H9 (cell line): ENCODE results near the gene DTWD1. TPM values are rescaled to one million over a fixed set of nuclear protein-coding genes. Genes with fewer than 3 reads are reported as not detected.

ENCODE experiments used
- DNase-seq: peaks from one replicate; pipeline ENCODE4 v3.0.0-alpha.2; 2017
- H2AFZ ChIP-seq: one replicate; pipeline ENCODE4 v1.6.1; 2013; ENCODE audit warnings: mild to moderate bottlenecking, low read length, control low read depth, moderate library complexity
- H2AK5ac ChIP-seq: 2 replicates; pipeline ENCODE4 v1.6.1; 2013; ENCODE audit warnings: low read length, control low read depth, mixed read lengths; ENCODE audit not compliant: insufficient read length
- H2BK120ac ChIP-seq: one replicate; pipeline ENCODE4 v1.6.1; 2013; ENCODE audit warnings: low read depth, mild to moderate bottlenecking, low read length, control low read depth, inconsistent platforms; ENCODE audit not compliant: poor library complexity, severe bottlenecking
- H2BK12ac ChIP-seq: 2 replicates; pipeline ENCODE4 v1.6.1; 2013; ENCODE audit warnings: low read length, control low read depth, mixed read lengths, low read depth; ENCODE audit not compliant: insufficient read length
- H2BK15ac ChIP-seq: 2 replicates; pipeline ENCODE4 v1.6.1; 2013; ENCODE audit warnings: low read depth, low read length, control low read depth
- H2BK20ac ChIP-seq: one replicate; pipeline ENCODE4 v1.6.1; 2013; ENCODE audit warnings: low read depth, mild to moderate bottlenecking, low read length, control low read depth, inconsistent platforms; ENCODE audit not compliant: poor library complexity, severe bottlenecking
- H2BK5ac ChIP-seq: 2 replicates; pipeline ENCODE4 v1.6.1; 2013; ENCODE audit warnings: low read length, control low read depth, mixed read lengths; ENCODE audit not compliant: insufficient read length
- H3K14ac ChIP-seq: 2 replicates; pipeline ENCODE4 v1.6.1; 2013; ENCODE audit warnings: low read length, control low read depth; ENCODE audit not compliant: insufficient read depth
- H3K18ac ChIP-seq: 2 replicates; pipeline ENCODE4 v1.6.1; 2013; ENCODE audit warnings: low read depth, mild to moderate bottlenecking, mixed read lengths, low read length, control low read depth; ENCODE audit not compliant: insufficient read length
- H3K23ac ChIP-seq: 2 replicates; pipeline ENCODE4 v1.6.1; 2013; ENCODE audit warnings: low read length, control low read depth, mixed read lengths, low read depth; ENCODE audit not compliant: insufficient read length
- H3K23me2 ChIP-seq: 2 replicates; pipeline ENCODE4 v1.6.1; 2013; ENCODE audit warnings: low read depth, mild to moderate bottlenecking, mixed read lengths, low read length, control low read depth; ENCODE audit not compliant: insufficient read length, poor library complexity, severe bottlenecking
- H3K27ac ChIP-seq: 2 replicates; pipeline ENCODE4 v1.5.1; 2013; ENCODE audit warnings: low read length, control low read depth, mixed read lengths, low read depth; ENCODE audit not compliant: insufficient read length
- H3K27me3 ChIP-seq: 2 replicates; pipeline ENCODE4 v1.6.1; 2013; ENCODE audit warnings: low read length, control low read depth, inconsistent platforms; ENCODE audit not compliant: insufficient read depth
- H3K4ac ChIP-seq: 2 replicates; pipeline ENCODE4 v1.6.1; 2013; ENCODE audit warnings: low read depth, mild to moderate bottlenecking, control low read depth, inconsistent platforms, low read length, moderate library complexity
- H3K4me1 ChIP-seq: 2 replicates; pipeline ENCODE4 v1.6.1; 2013; ENCODE audit warnings: low read length, control low read depth, inconsistent platforms; ENCODE audit not compliant: insufficient read depth
- H3K4me2 ChIP-seq: 2 replicates; pipeline ENCODE4 v1.6.1; 2013; ENCODE audit warnings: low read length, control low read depth, mixed read lengths; ENCODE audit not compliant: insufficient read length, insufficient read depth
- H3K56ac ChIP-seq: 2 replicates; pipeline ENCODE4 v1.6.1; 2013; ENCODE audit warnings: low read depth, mild to moderate bottlenecking, mixed read lengths, low read length, control low read depth; ENCODE audit not compliant: insufficient read length
- H3K79me1 ChIP-seq: 2 replicates; pipeline ENCODE4 v1.6.1; 2013; ENCODE audit warnings: low read depth, mild to moderate bottlenecking, moderate library complexity, low read length, control low read depth, inconsistent platforms; ENCODE audit not compliant: insufficient read depth, poor library complexity, severe bottlenecking
- H3K79me2 ChIP-seq: 2 replicates; pipeline ENCODE4 v1.6.1; 2013; ENCODE audit warnings: low read length, control low read depth, inconsistent platforms; ENCODE audit not compliant: insufficient read depth
- H3K9ac ChIP-seq: 2 replicates; pipeline ENCODE4 v1.6.1; 2013; ENCODE audit warnings: low read length, control low read depth, mixed read lengths; ENCODE audit not compliant: insufficient read length; ENCODE audit errors: extremely low read depth
- H3K9me3 ChIP-seq: one replicate; pipeline ENCODE4 v1.6.1; 2013; ENCODE audit warnings: low read depth, low read length, inconsistent platforms; ENCODE audit not compliant: control insufficient read depth
- H3T11ph ChIP-seq: one replicate; pipeline ENCODE4 v1.6.1; 2013; ENCODE audit warnings: mild to moderate bottlenecking, low read length, control low read depth, inconsistent platforms
- H4K20me1 ChIP-seq: one replicate; pipeline ENCODE4 v1.6.1; 2013; ENCODE audit not compliant: control insufficient read depth, insufficient read length, insufficient read depth
- H4K5ac ChIP-seq: 2 replicates; pipeline ENCODE4 v1.6.1; 2013; ENCODE audit warnings: low read depth, mild to moderate bottlenecking, mixed read lengths, low read length, control low read depth; ENCODE audit not compliant: insufficient read length
- H4K8ac ChIP-seq: replicated peaks from 2 replicates; pipeline ENCODE4 v1.6.1; 2013; ENCODE audit warnings: low read length, control low read depth, mixed read lengths, low read depth; ENCODE audit not compliant: insufficient read length
- H4K91ac ChIP-seq: 2 replicates; pipeline ENCODE4 v1.6.1; 2013; ENCODE audit warnings: low read depth, mild to moderate bottlenecking, moderate library complexity, mixed read lengths, low read length, control low read depth; ENCODE audit not compliant: insufficient read length
- H3K27ac Mint-ChIP-seq, 3 experiments: 2 replicates in 2 of 3; 3 replicates in 1 of 3; pipeline ENCODE4 v1.8.0; 2020 to 2021; ENCODE audit warnings: mixed read lengths in 3 of 3, mild to moderate bottlenecking in 1 of 3, moderate library complexity in 1 of 3
- H3K27me3 Mint-ChIP-seq: 2 replicates; pipeline ENCODE4 v1.8.0; 2021; ENCODE audit warnings: low read depth, mild to moderate bottlenecking, moderate library complexity, mixed read lengths
- H3K36me3 Mint-ChIP-seq, 3 experiments: 2 replicates in 2 of 3; 3 replicates in 1 of 3; pipeline ENCODE4 v1.8.0; 2020 to 2021; ENCODE audit warnings: low read depth in 3 of 3, mixed read lengths in 3 of 3; ENCODE audit not compliant: insufficient read depth in 1 of 3
- H3K4me1 Mint-ChIP-seq, 2 experiments: 2 replicates each; pipeline ENCODE4 v1.8.0; 2020; ENCODE audit warnings: mixed read lengths in 2 of 2
- H3K4me3 Mint-ChIP-seq, 2 experiments: 2 replicates in 1 of 2; 3 replicates in 1 of 2; pipeline ENCODE4 v1.8.0; 2020 to 2021; ENCODE audit warnings: mild to moderate bottlenecking in 2 of 2, mixed read lengths in 2 of 2, moderate library complexity in 1 of 2
- H3K9me3 Mint-ChIP-seq, 2 experiments: 2 replicates in 1 of 2; 3 replicates in 1 of 2; pipeline ENCODE4 v1.8.0; 2020; ENCODE audit warnings: mild to moderate bottlenecking in 2 of 2, mixed read lengths in 2 of 2, moderate library complexity in 1 of 2
- WGBS: extraction: QIAGEN DNeasy Blood & Tissue Kit; methylation state at CpG from one replicate; pipeline ENCODE4 v1.1.7; 2013; ENCODE audit warnings: missing lambda C conversion rate, low lambda C conversion rate, mixed read lengths; ENCODE audit not compliant: insufficient read length; ENCODE audit errors: extremely low coverage; 5-methylcytosine and 5-hydroxymethylcytosine counted together
- total RNA-seq: library from RNA; stranded (reverse); gene quantifications from 2 replicates; pipeline ENCODE4 v1.2.1, GENCODE V29; 2021
- TF ChIP-seq, protein P1 (sequence below): fragments of 200-600 bp; sonication (generic); conservative IDR thresholded peaks from 3 replicates; pipeline ENCODE4 v1.8.0; 2021; ENCODE audit warnings: antibody characterized with exemption, mild to moderate bottlenecking

Gene DTWD1
- total RNA-seq, 1 experiment from 2014 or later = 26.7 TPM

- H3K4ac ChIP-seq = no peak overlapping the region
- no peak overlapping the region for H2BK5ac ChIP-seq
- H3K9ac ChIP-seq = no peak overlapping the region
- H2BK15ac ChIP-seq = no peak overlapping the region
- no peak overlapping the region for H2AK5ac ChIP-seq
- no peak overlapping the region for H4K8ac ChIP-seq
- H3K18ac ChIP-seq = no peak overlapping the region
- H3K4me2 ChIP-seq = no peak overlapping the region
- H2BK20ac ChIP-seq = no peak overlapping the region
- no peak overlapping the region for H4K91ac ChIP-seq
- Mint-ChIP-seq H3K36me3 (peaks cover 0 to 13% (median 0%) of the 10 kb centered on the region in 3 experiments; a peak in 2 of 7 replicates), H3K9me3 (peaks cover 8 to 18% of the 10 kb centered on the region in 2 experiments), H3K4me1 (no peaks in the 10 kb centered on the region), H3K4me3 (no peak overlapping the region), H3K27ac (no peak overlapping the region), H3K27me3 (no peaks in the 10 kb centered on the region)
- no peaks in the 10 kb centered on the region for H3K79me1 ChIP-seq
- H3K4me1 ChIP-seq = no peaks in the 10 kb centered on the region
- DNase-seq = no peak
- H2AFZ ChIP-seq = no peak overlapping the region
- H3T11ph ChIP-seq = no peak overlapping the region
- no peaks in the 10 kb centered on the region for H3K9me3 ChIP-seq
- H3K14ac ChIP-seq = no peak overlapping the region
- H3K27ac ChIP-seq = no peak overlapping the region
- H2BK12ac ChIP-seq = no peak overlapping the region
- H4K20me1 ChIP-seq = no peaks in the 10 kb centered on the region
- no peak overlapping the region for H3K56ac ChIP-seq
- TF ChIP-seq, protein P1, sequence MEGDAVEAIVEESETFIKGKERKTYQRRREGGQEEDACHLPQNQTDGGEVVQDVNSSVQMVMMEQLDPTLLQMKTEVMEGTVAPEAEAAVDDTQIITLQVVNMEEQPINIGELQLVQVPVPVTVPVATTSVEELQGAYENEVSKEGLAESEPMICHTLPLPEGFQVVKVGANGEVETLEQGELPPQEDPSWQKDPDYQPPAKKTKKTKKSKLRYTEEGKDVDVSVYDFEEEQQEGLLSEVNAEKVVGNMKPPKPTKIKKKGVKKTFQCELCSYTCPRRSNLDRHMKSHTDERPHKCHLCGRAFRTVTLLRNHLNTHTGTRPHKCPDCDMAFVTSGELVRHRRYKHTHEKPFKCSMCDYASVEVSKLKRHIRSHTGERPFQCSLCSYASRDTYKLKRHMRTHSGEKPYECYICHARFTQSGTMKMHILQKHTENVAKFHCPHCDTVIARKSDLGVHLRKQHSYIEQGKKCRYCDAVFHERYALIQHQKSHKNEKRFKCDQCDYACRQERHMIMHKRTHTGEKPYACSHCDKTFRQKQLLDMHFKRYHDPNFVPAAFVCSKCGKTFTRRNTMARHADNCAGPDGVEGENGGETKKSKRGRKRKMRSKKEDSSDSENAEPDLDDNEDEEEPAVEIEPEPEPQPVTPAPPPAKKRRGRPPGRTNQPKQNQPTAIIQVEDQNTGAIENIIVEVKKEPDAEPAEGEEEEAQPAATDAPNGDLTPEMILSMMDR = no peak
- H4K5ac ChIP-seq = no peak overlapping the region
- H3K23me2 ChIP-seq = no peaks in the 10 kb centered on the region
- H3K79me2 ChIP-seq = no peaks in the 10 kb centered on the region
- H3K23ac ChIP-seq = no peak overlapping the region
- H2BK120ac ChIP-seq = no peak overlapping the region
- no peaks in the 10 kb centered on the region for H3K27me3 ChIP-seq
- no CpG with 5 or more reads among the region's 2 CpGs for WGBS
Observed at GRCh38 chr15:49604625-49605409, 16.0 kb upstream of the DTWD1 start.
